ENCODE measurements around the gene ROCK2.

Gene ROCK2

DNA sequence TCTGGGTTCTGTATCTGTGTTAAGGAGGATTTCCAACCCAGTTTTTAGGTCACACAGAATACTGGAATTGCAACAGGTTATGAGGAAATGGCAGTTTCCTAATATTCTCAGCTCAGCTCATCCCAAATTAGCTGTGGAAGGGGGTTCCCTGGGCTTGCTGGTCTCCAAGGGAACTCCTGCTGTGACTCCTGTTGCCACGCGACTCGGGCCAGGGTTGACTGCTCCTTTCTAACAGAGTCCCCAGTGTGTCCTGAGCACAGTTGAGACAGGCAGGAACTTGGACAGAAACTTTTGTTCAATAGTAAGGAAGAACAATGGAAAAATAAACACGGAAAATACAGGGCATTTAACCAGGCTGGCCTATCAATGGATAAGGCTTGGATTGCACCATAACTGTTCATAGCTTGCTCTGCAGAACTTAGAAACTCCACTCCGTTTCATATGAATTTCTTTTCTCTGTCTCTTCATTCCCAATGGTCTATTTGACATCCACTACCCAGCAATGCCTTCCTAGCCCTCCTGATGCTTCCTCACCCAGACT is 3.8 kb upstream of the ROCK2 start:
- H3K36me3 ChIP-seq (ENCODE audit: insufficient read depth, low read length), result no peaks in the 10 kb centered on the region
- no peak overlapping the region for H3K9ac ChIP-seq (ENCODE audit: low read depth, low read length)
- H3K27me3 ChIP-seq (ENCODE audit: insufficient read depth, low read length), result no peaks in the 10 kb centered on the region
- 65% methylated on average over 5 of the region's 5 CpGs for WGBS
- no peak overlapping the region for H3K27ac ChIP-seq (ENCODE audit: low read depth, low read length)
- no peak overlapping the region for H3K4me3 ChIP-seq (ENCODE audit: low read length)
- H3K4me1 ChIP-seq (ENCODE audit: insufficient read depth, low read length), result peaks cover 11% of the 10 kb centered on the region
- H3K9me3 ChIP-seq (ENCODE audit: insufficient read depth, low read depth, low read length), result no peaks in the 10 kb centered on the region

- Histone ChIP-seq H3K4me1 (ENCODE audit: insufficient read depth, low read length) (peaks cover 11% of the 10 kb centered on the region), H3K27me3 (ENCODE audit: insufficient read depth, low read length) (no peaks in the 10 kb centered on the region), H3K36me3 (ENCODE audit: insufficient read depth, low read length) (no peaks in the 10 kb centered on the region), H3K4me3 (ENCODE audit: low read length) (no peak overlapping the region), H3K9me3 (ENCODE audit: insufficient read depth, low read depth, low read length) (no peaks in the 10 kb centered on the region), H3K27ac (ENCODE audit: low read depth, low read length) (no peak overlapping the region), H3K9ac (ENCODE audit: low read depth, low read length) (no peak overlapping the region)
- 84% methylated on average over 6 of the region's 7 CpGs for WGBS
Measured at GRCh38 chr2:11347403-11347959, 3.0 kb upstream of the ROCK2 start.

DNA sequence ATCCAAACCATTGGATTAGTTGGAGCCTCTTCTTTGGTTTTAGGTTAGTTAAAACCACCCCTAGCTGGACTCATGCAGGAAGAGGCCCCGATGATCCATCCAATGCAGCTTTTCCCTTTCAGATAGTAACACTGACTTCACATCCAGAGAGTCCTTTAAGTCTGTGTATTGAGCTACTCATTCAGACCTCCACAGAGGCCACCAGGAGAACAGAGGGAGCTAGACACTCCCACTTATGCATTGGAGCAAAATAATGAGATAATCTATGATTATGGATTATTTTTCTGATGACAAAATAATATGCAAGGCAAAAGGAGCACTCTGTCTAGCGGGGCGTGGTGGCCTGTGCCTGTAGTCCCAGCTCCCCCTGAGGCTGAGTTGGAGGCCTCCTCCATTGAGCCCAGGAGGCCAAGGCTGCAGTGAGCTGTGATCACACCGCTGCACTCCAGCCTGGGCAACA is 1.6 kb upstream of the ROCK2 start:
- no peak overlapping the region for H3K27ac ChIP-seq (ENCODE audit: low read depth, low read length)
- H3K4me1 ChIP-seq (ENCODE audit: insufficient read depth, low read length), result peaks cover 24% of the 10 kb centered on the region
- 94% methylated on average over 4 of the region's 4 CpGs for WGBS
- H3K4me3 ChIP-seq (ENCODE audit: low read length), result peak overlapping the region; percentile 79; the same call in 1 of the 2 replicates
- H3K27me3 ChIP-seq (ENCODE audit: insufficient read depth, low read length), result no peaks in the 10 kb centered on the region
- no peak overlapping the region for H3K9ac ChIP-seq (ENCODE audit: low read depth, low read length)
- H3K36me3 ChIP-seq (ENCODE audit: insufficient read depth, low read length), result no peaks in the 10 kb centered on the region
- no peaks in the 10 kb centered on the region for H3K9me3 ChIP-seq (ENCODE audit: insufficient read depth, low read depth, low read length)

DNA sequence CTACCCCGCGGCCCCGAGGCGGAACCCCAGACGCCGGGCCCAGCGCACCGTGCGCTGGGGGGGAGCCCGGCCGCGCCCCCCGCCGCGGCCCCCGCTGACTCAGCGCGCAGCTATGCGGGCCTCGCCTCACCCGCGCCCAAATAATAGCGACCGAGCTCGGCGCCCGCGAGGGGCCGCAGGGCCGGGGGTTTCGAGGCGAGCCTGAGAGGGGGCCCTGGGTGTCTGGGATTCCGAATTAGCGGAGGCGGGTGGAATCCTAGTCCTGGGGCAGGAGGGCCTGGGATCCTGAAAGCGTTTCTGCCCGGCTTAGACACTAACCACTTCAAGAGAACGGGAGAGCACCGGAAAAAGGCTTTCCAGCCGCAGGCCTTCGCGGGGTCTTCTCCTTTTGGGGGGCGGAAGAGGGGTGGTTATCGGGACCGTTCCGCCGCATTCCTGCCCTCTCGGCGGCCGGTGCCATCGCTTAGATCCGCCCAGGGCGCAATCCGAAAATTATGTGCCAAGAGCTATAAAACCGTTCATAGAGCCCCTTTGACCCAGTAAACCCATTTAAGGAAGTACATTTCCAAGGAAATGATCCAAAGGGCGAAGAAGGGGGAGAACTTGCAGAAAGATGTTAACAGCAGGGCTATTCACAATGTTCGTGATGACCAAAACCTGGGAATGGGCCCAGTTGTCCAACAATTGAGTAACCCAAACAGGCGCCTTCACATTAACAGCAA is 681 bp upstream of the ROCK2 start:
- peak overlapping the region; percentile 94 for H3K27ac ChIP-seq (ENCODE audit: low read depth, low read length)
- peak overlapping the region; percentile 93 for H3K9ac ChIP-seq (ENCODE audit: low read depth, low read length)
- no peaks in the 10 kb centered on the region for H3K27me3 ChIP-seq (ENCODE audit: insufficient read depth, low read length)
- no peaks in the 10 kb centered on the region for H3K36me3 ChIP-seq (ENCODE audit: insufficient read depth, low read length)
- H3K4me3 ChIP-seq (ENCODE audit: low read length), result peak overlapping the region; percentile 79
- WGBS, result 3% methylated on average over 58 of the region's 58 CpGs
- H3K9me3 ChIP-seq (ENCODE audit: insufficient read depth, low read depth, low read length), result no peaks in the 10 kb centered on the region
- H3K4me1 ChIP-seq (ENCODE audit: insufficient read depth, low read length), result peaks cover 28% of the 10 kb centered on the region

DNA sequence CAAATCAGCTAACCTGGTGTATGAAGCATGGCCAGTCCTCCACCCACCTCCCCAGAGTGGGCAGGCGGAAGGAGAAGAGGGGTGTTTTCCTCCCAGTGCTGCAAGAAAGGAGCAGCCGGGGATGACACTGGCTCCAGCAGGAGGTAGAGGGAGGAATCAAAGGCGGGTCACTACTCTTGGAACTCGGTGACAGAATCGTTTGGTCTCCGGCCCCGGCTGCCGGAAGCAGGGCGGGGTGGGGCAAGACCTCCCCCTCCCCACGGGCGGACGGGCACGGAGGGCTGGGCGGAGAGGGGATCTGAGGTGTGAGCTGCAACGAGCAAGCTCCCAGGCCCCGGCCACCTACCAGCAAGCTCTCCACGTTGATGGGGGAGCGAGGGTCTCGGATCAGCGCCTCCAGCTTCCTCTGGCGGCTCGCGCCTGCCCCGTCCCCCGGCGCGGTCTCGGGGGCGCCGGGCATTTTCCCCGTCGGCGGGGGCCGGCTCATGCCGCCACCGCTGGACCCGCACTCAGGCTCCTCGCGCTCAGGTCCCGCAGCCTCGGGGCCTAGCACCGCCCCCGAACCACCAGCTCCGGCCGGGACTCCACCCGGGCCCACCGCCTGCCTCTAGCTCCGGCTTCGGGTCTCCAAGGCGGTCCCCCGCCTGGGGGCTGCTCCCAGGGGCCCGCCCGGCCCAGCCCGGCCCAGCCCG is 640 bp downstream of the ROCK2 start:
- Histone ChIP-seq H3K36me3 (ENCODE audit: insufficient read depth, low read length) (no peaks in the 10 kb centered on the region), H3K9me3 (ENCODE audit: insufficient read depth, low read depth, low read length) (no peaks in the 10 kb centered on the region), H3K27ac (ENCODE audit: low read depth, low read length) (peak overlapping the region; percentile 79), H3K27me3 (ENCODE audit: insufficient read depth, low read length) (no peaks in the 10 kb centered on the region), H3K9ac (ENCODE audit: low read depth, low read length) (peak overlapping the region; percentile 93), H3K4me1 (ENCODE audit: insufficient read depth, low read length) (peaks cover 28% of the 10 kb centered on the region), H3K4me3 (ENCODE audit: low read length) (peak overlapping the region; percentile 79)
- under 1% methylated on average over 55 of the region's 55 CpGs for WGBS

- H3K27me3 ChIP-seq (ENCODE audit: insufficient read depth, low read length), result no peaks in the 10 kb centered on the region
- WGBS, result 0% methylated on average over 7 of the region's 7 CpGs
- peaks cover 28% of the 10 kb centered on the region for H3K4me1 ChIP-seq (ENCODE audit: insufficient read depth, low read length)
- no peaks in the 10 kb centered on the region for H3K9me3 ChIP-seq (ENCODE audit: insufficient read depth, low read depth, low read length)
- H3K27ac ChIP-seq (ENCODE audit: low read depth, low read length), result no peak overlapping the region
- peak overlapping the region; percentile 93 for H3K9ac ChIP-seq (ENCODE audit: low read depth, low read length)
- peak overlapping the region; percentile 79 for H3K4me3 ChIP-seq (ENCODE audit: low read length)
- H3K36me3 ChIP-seq (ENCODE audit: insufficient read depth, low read length), result no peaks in the 10 kb centered on the region
Measured at GRCh38 chr2:11343368-11343649, 1.1 kb downstream of the ROCK2 start.

DNA sequence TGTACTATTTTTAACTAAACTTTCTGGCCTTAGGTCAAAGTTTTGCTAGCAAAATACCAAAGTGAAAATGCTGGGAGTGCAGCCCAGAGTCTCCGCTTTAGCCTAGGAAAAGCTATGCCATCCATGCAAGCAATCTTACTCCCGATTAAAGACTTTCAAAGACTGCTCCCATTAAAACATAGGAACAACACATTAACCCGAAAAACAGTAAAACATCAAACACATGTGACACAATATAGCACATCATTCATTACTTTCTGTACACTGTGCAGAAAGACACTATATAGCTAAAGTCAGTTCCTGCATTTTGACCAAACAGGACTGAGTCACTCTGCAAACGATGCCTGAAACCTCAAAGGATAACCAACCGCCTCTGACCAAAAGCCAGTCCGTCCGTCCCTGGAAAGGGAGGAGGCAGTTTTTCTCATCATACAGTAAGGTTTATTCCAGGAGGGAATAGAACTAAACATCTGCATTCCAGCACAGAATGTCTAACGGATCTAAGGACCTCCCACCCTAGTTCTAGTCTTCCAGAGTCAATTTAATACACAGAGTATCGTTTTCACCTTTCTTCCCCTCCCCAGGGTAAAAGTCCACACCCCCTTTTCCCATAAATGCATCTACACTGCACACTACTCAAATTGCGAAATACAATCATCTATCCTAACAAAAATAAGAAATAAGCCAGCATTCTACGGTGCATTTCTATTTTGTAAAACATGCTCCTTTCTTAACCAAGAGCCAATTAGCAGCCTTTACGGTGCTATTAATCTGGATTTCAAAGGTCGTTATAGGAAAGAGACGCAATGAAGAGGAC is 1.7 kb downstream of the ROCK2 start:
- H3K27ac ChIP-seq (ENCODE audit: low read depth, low read length), result no peak overlapping the region
- H3K9ac ChIP-seq (ENCODE audit: low read depth, low read length), result peak overlapping the region; percentile 93
- WGBS, result 8% methylated on average over 14 of the region's 14 CpGs
- 0 out of 2 replicates have a peak, but pooled peaks cover 4% of the 10 kb centered on the region for H3K9me3 ChIP-seq (ENCODE audit: insufficient read depth, low read depth, low read length)
- peaks cover 25% of the 10 kb centered on the region for H3K4me1 ChIP-seq (ENCODE audit: insufficient read depth, low read length)
- H3K27me3 ChIP-seq (ENCODE audit: insufficient read depth, low read length), result no peaks in the 10 kb centered on the region
- no peaks in the 10 kb centered on the region for H3K36me3 ChIP-seq (ENCODE audit: insufficient read depth, low read length)
- H3K4me3 ChIP-seq (ENCODE audit: low read length), result peak overlapping the region; percentile 79

DNA sequence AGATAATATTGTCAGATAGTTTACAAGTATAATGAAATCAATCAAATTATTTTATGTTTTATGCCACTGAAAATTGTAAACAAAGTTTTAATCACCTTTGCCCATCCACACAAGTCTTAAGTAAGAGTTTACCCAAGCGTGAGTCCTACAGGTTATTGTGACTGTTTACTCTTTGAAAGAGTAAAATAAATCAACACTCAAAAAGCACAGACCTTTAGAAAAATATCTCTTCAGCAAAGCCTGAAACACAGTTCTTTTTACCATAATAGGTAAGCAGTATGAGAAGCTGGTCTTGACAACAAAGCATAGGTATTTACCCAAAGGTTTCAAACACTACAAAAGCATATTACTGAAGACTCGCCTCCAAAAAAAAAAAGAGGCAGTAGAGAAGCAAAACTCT is 3.7 kb downstream of the ROCK2 start:
- Histone ChIP-seq H3K27me3 (ENCODE audit: insufficient read depth, low read length) (no peaks in the 10 kb centered on the region), H3K9me3 (ENCODE audit: insufficient read depth, low read depth, low read length) (0 out of 2 replicates have a peak, but pooled peaks cover 5% of the 10 kb centered on the region), H3K4me1 (ENCODE audit: insufficient read depth, low read length) (peaks cover 21% of the 10 kb centered on the region), H3K9ac (ENCODE audit: low read depth, low read length) (no peak overlapping the region), H3K4me3 (ENCODE audit: low read length) (no peak overlapping the region), H3K36me3 (ENCODE audit: insufficient read depth, low read length) (no peaks in the 10 kb centered on the region), H3K27ac (ENCODE audit: low read depth, low read length) (no peak overlapping the region)
- 74% methylated on average over 2 of the region's 2 CpGs for WGBS

DNA sequence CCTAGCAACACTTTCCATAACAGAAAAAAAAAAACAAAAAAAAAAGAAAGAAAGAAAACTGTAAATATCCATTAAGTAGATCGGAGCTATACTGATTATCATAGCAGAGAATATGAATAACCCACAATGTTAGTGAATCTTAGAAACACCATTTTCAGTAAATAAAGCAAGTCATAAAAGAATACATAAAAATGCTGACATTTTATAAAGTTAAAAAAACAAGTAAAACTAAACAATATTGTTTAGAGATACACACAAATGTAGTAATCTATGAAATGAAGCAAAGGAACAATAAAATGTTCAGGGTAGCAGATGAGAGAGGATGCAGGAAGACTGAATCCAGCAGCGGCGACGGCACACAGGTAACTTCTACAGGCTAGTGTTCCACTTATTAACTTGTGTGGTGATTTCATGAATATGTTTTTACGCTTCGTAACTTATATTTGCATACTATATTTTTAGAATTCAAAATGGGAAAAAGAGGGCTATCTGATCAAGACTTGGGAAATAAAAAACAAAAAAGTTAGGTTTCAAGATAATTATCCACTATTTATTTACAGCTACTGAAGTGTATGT is 4.8 kb downstream of the ROCK2 start:
- WGBS, result 92% methylated on average over 3 of the region's 6 CpGs
- H3K4me1 ChIP-seq (ENCODE audit: insufficient read depth, low read length), result peaks cover 18% of the 10 kb centered on the region
- H3K36me3 ChIP-seq (ENCODE audit: insufficient read depth, low read length), result no peaks in the 10 kb centered on the region
- no peak overlapping the region for H3K27ac ChIP-seq (ENCODE audit: low read depth, low read length)
- no peaks in the 10 kb centered on the region for H3K27me3 ChIP-seq (ENCODE audit: insufficient read depth, low read length)
- H3K4me3 ChIP-seq (ENCODE audit: low read length), result no peak overlapping the region
- H3K9ac ChIP-seq (ENCODE audit: low read depth, low read length), result no peak overlapping the region
- H3K9me3 ChIP-seq (ENCODE audit: insufficient read depth, low read depth, low read length), result 0 out of 2 replicates have a peak, but pooled peaks cover 5% of the 10 kb centered on the region

DNA sequence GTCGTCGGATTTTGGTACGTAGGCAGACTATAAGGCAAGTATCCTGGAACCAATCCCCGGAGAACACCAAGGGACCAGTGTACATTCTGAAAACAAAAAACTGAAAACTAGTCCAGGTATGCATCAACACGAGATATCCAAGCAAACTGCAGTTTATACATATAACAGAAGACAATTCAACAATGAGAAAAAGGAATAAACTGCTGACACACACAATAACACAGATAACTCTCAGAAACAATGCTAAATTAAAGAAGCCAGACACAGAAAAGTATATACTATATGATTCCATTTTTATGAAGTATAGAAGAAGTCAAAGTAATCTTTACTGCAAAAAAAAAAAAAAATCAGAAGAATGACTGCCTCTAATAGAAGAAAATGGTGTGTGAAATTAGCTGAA is 5.9 kb downstream of the ROCK2 start:
- no peak overlapping the region for H3K9ac ChIP-seq (ENCODE audit: low read depth, low read length)
- H3K27ac ChIP-seq (ENCODE audit: low read depth, low read length), result no peak overlapping the region
- 0 out of 2 replicates have a peak, but pooled peaks cover 5% of the 10 kb centered on the region for H3K9me3 ChIP-seq (ENCODE audit: insufficient read depth, low read depth, low read length)
- WGBS, result 97% methylated on average over 5 of the region's 5 CpGs
- H3K4me3 ChIP-seq (ENCODE audit: low read length), result no peak overlapping the region
- H3K27me3 ChIP-seq (ENCODE audit: insufficient read depth, low read length), result no peaks in the 10 kb centered on the region
- peaks cover 18% of the 10 kb centered on the region for H3K4me1 ChIP-seq (ENCODE audit: insufficient read depth, low read length)
- H3K36me3 ChIP-seq (ENCODE audit: insufficient read depth, low read length), result no peaks in the 10 kb centered on the region
